ENCODE results near the gene LNPEP. TPM values are rescaled to one million over a fixed set of nuclear protein-coding genes. Genes with fewer than 3 reads are reported as not detected.

Gene LNPEP
- total RNA-seq, 1 donor from 2014 or later: 96.5 TPM

DNA sequence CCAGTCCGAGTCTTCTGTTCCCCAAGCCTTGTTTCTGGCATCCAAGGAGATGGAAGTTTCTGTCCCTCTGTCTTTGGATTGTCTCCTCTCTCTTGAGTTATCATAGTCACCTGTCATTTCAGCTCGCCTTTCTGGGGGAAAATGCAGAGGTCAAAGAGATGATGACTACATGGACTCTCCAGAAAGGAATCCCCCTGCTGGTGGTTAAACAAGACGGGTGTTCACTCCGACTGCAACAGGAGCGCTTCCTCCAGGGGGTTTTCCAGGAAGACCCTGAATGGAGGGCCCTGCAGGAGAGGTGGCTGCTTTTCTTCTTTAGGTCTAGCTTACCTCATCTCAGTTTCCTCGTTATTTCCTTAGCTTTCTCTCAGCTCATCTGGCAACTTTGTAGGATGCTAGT, 34.5 kb upstream of the LNPEP start:
- peaks cover 76% of the 10 kb centered on the region for H3K36me3 Mint-ChIP-seq (ENCODE audit: low read depth)
- DNase-seq: no peak
- intact Hi-C loops (cut with micrococcal nuclease): loop anchor here (1.0 kb wide), 1 partner anchor 32 kb away; no protein-coding TSS in a partner anchor
- CTCF ChIA-PET: interaction anchor here (0.8 to 4.1 kb wide), 5 partner anchors 24 to 35 kb away, joined by 3 to 41 read pairs (median 4); no protein-coding TSS in a partner anchor
- H3K4me1 Mint-ChIP-seq: peaks cover 34% of the 10 kb centered on the region
- no peak for ATAC-seq (ENCODE audit: low read depth)
- no peaks in the 10 kb centered on the region for H3K27me3 Mint-ChIP-seq
- H3K9me3 Mint-ChIP-seq: no peaks in the 10 kb centered on the region
- no peak for TF ChIP-seq CTCF (IDR thresholded peaks at IDR 0.05)
- H3K4me3 Mint-ChIP-seq: no peak overlapping the region
- H3K27ac Mint-ChIP-seq: peak overlapping the region; percentile 62
- POLR2A ChIA-PET: interaction anchor here (1.2 kb wide), 1 partner anchor 24 kb away, joined by 3 read pairs; no protein-coding TSS in a partner anchor

GRCh38 chr5:96901841-96902240, 34.0 kb upstream of the LNPEP start:
- H3K4me1 Mint-ChIP-seq: peaks cover 29% of the 10 kb centered on the region
- no peaks in the 10 kb centered on the region for H3K9me3 Mint-ChIP-seq
- peak overlapping the region; percentile 62 for H3K27ac Mint-ChIP-seq
- CTCF ChIA-PET: interaction anchor here (1.0 to 4.1 kb wide), 4 partner anchors 24 to 33 kb away, joined by 3 to 41 read pairs (median 5); no protein-coding TSS in a partner anchor
- no peak for DNase-seq
- no peak for TF ChIP-seq CTCF (IDR thresholded peaks at IDR 0.05)
- peaks cover 76% of the 10 kb centered on the region for H3K36me3 Mint-ChIP-seq (ENCODE audit: low read depth)
- no peak overlapping the region for H3K4me3 Mint-ChIP-seq
- no peaks in the 10 kb centered on the region for H3K27me3 Mint-ChIP-seq
- POLR2A ChIA-PET: no interaction called here
- ATAC-seq (ENCODE audit: low read depth): no peak
- intact Hi-C loops (cut with micrococcal nuclease): loop anchor here (1.0 kb wide), 1 partner anchor 33 kb away; no protein-coding TSS in a partner anchor

- no peaks in the 10 kb centered on the region for H3K9me3 Mint-ChIP-seq
- POLR2A ChIA-PET: interaction anchor here (2.8 kb wide), 1 partner anchor 95 kb away, joined by 7 read pairs; the partner anchor contains the start of gene ERAP1
- H3K4me1 Mint-ChIP-seq: peaks cover 23% of the 10 kb centered on the region
- no peak overlapping the region for H3K27ac Mint-ChIP-seq
- ATAC-seq (ENCODE audit: low read depth) (no peak), DNase-seq (no peak)
- H3K27me3 Mint-ChIP-seq: no peaks in the 10 kb centered on the region
- no peak overlapping the region for H3K4me3 Mint-ChIP-seq
- H3K36me3 Mint-ChIP-seq (ENCODE audit: low read depth): peaks cover 71% of the 10 kb centered on the region
- intact Hi-C loops (cut with micrococcal nuclease): no loop called here
- TF ChIP-seq CTCF (IDR thresholded peaks at IDR 0.05): no peak
- CTCF ChIA-PET: interaction anchor here (4.1 kb wide), 1 partner anchor 34 kb away, joined by 41 read pairs; no protein-coding TSS in a partner anchor
Measured at GRCh38 chr5:96902876-96903275, 33.0 kb upstream of the LNPEP start.

DNA sequence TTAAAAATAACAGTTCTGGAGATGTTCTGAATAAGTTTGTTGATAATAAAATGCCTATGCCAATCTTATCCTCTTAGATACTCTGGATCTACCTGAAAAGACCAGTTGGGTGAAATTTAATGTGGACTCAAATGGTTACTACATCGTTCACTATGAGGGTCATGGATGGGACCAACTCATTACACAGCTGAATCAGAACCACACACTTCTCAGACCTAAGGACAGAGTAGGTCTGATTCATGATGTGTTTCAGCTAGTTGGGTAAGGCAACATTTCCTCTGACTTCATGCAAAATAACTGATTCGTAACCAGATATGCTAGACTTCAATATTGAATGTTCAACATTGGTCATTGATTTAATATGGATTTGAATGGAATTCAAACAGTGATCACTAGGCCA, 32.6 kb upstream of the LNPEP start:
- ATAC-seq (ENCODE audit: low read depth): no peak

More for the DNA sequence above, 32.6 kb upstream of the LNPEP start:
- H3K27me3 Mint-ChIP-seq: no peaks in the 10 kb centered on the region
- H3K9me3 Mint-ChIP-seq: no peaks in the 10 kb centered on the region
- H3K27ac Mint-ChIP-seq: no peak overlapping the region
- POLR2A ChIA-PET: interaction anchor here (0.6 to 2.8 kb wide), 2 partner anchors 33 to 95 kb away, joined by 3 to 7 read pairs; partner anchors contain the start of genes ERAP1 and LNPEP
- CTCF ChIA-PET: interaction anchor here (4.1 kb wide), 1 partner anchor 35 kb away, joined by 41 read pairs; no protein-coding TSS in a partner anchor
- intact Hi-C loops (cut with micrococcal nuclease): no loop called here
- TF ChIP-seq CTCF (IDR thresholded peaks at IDR 0.05): no peak
- peaks cover 75% of the 10 kb centered on the region for H3K36me3 Mint-ChIP-seq (ENCODE audit: low read depth)
- peaks cover 23% of the 10 kb centered on the region for H3K4me1 Mint-ChIP-seq
- no peak overlapping the region for H3K4me3 Mint-ChIP-seq
- DNase-seq: no peak

All from activated B cell treated with CpG ODN at 0.5 μM for 24 hours (primary cell).